ENCODE measurements around the gene AP2A1.
A peak's percentile ranks its signal among the peaks of the same experiment; 100 is the strongest.
"Not testable (repeated sequence)": the region's sequence is repeated elsewhere in the genome, so short reads cannot be mapped to it uniquely, and the experiment has no call there.

Gene AP2A1

DNA sequence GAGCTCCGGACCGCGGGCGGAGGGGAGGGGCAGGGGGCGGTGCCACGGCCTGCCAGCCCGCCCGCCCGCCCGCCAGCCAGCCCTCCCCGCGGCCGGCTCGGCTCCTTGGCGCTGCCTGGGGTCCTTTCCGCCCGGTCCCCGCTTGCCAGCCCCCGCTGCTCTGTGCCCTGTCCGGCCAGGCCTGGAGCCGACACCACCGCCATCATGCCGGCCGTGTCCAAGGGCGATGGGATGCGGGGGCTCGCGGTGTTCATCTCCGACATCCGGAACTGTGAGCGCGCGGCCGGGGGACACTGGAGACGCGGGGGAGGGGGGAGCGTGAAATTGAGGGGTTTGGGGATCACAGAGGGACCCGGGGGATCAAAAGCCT is at the start of gene AP2A1:
Gene AP2A1 (plus strand): TSS at position 72 of the 370 bp plus-strand sequence. CDS start 133 bp downstream, at position 205.
- DNase-seq (ENCODE audit: low read depth): no peak

DNA sequence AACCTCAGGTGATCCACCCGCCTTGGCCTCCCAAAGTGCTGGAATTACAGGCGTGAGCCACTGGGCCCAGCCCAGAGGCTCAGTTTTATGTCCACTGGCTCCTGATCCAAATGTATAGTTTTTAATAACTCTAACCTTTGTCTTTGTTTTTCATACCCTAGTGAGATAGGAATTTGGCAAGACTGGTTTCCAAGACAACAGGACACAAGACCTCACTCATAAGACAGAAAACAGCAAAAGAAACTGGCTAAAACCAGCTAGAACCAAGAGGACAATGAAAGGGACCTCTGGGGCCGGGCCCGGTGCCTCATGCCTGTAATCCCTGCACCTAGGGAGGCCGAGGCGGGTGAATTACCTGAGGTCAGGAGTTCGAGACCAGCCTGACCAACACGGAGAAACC is 48.3 kb upstream of the AP2A1 start:
- no peak for DNase-seq (ENCODE audit: low read depth)

- DNase-seq (ENCODE audit: low read depth): no peak
These were observed 47.8 kb upstream of the AP2A1 start for GRCh38 chr19:49718991-49719390.

GRCh38 chr19:49719420-49719819 is 47.4 kb upstream of the AP2A1 start:
- not testable (repeated sequence) for DNase-seq (ENCODE audit: low read depth)

DNA sequence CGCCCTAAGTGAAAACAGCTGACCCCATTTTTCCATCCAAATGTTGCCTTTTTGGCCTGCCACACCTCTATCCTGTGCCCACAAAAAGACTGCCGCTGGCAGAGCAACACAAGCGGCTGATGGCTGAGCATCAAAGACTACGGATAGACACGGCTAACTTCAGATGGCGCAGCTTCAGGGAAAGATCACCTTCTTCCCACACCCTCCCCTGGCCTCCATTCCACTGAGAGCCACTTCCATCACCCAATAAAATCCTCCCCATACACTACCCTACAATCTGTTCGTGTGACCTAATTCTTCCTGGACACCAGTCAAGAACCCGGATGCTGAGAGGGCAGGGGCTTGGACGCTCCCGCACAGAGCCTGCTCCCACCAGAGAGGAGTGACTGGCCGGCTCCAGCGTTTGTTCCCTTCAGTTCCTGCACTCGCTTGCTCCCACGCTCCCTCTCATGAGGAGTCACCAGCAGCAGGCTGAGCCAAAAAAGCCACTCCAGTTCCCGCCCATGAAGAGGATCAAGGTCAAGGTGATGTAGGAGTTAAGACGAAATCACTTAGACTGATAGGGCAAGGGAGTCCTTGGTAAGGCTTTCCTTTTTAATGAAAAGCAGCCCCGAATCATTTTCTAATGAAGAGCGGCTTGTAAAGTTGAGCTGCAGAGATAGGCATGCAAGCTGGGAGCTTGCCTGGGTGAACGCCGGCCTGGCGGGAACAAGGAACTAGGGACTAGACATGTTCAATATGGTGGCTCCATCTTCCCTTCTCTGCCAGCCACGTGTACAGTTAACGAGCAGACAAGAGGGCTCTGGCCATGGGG is 39.4 kb upstream of the AP2A1 start:
- no peak for DNase-seq (ENCODE audit: low read depth)

- DNase-seq (ENCODE audit: low read depth): no peak
These were observed 36.6 kb upstream of the AP2A1 start for GRCh38 chr19:49730166-49730565.

DNA sequence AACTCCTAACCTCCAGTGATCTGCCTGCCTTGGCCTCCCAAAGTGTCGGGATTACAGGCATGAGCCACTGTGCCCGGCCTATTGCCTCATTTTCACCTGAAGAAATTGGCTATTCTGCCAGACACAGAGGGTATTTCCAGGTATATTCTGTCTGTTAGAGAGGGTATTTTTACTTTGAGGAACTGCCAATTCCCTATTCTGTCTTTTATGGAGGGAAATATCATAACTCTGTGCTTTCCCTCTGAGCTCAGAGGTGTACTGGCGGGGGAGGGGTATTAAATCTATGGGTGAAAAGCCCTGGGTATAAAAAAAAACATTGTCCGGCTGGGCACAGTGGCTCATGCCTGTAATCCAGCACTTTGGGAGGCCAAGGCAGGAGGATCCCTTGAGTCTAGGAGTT is 28.5 kb upstream of the AP2A1 start:
- DNase-seq (ENCODE audit: low read depth): no peak

DNA sequence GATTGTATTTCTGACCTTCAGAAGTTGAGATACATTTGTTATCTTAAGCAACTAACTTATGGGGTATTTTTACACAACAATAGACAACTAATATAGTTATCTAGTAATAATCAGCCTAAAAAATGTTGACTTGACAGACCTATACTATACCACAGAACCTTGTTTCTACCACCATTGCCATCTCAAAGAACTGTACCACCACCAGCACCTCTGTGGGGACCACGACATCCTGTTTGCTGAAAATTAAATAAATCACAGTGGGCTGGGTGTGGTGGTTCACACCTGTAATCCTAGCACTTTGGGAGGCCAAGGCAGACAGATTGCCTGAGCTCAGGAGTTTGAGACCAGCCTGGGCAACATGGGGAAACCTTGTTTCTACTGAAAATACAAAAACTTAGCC is 27.7 kb upstream of the AP2A1 start:
- DNase-seq (ENCODE audit: low read depth): no peak

- DNase-seq (ENCODE audit: low read depth): no peak
These were observed 26.9 kb upstream of the AP2A1 start for GRCh38 chr19:49739933-49740332.

DNA sequence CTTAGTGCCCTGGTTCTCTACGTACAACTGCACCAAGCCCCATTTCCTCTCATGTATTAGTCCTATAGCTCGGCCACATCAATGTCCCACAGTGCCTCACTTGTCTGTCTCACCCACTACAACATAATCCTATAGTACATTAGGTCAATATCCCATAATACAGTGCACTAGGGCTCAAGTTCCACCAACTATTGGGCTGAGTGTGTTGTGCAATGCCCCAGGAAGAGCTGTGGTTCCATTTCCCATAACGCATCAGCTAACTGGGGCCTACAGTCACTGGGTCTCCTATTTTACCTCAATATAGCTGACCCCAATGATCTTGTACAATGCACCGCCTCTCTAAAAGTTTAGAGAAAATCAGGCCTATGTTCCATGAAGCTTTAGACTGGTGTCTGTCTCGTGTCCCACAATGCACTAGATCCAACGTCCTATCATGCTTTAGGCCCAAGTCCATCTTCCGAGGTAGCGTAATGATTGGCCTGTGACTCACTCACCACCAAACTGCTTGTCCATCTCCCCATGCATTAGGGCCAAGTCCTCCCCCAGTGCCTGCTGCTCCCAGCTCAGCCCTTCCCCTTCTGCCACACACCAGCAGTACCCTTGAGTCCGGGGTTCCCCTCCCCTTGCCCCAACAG is 25.5 kb upstream of the AP2A1 start:
- no peak for DNase-seq (ENCODE audit: low read depth)

DNA sequence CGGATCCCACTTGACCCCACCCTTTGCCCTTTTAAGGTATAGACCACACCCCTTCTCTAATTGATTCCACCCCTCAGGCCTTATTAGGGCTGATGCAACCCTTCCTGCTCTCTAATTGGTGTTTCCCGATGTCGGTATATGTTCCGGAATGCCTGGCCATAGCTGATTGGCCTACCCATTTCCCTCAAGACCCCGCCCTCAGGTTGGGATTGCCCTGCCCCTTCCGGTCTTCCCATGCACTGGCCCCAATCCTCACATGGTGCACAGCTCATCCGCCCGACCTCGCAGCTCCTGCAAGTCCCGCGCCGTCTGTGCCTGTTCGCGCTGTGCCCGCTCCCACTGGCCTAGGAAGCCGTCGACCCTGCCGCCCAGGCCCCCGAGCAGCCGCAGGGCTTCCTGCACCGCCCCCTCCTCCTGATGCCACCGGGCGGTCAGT is 21.8 kb upstream of the AP2A1 start:
- no peak for DNase-seq (ENCODE audit: low read depth)

DNA sequence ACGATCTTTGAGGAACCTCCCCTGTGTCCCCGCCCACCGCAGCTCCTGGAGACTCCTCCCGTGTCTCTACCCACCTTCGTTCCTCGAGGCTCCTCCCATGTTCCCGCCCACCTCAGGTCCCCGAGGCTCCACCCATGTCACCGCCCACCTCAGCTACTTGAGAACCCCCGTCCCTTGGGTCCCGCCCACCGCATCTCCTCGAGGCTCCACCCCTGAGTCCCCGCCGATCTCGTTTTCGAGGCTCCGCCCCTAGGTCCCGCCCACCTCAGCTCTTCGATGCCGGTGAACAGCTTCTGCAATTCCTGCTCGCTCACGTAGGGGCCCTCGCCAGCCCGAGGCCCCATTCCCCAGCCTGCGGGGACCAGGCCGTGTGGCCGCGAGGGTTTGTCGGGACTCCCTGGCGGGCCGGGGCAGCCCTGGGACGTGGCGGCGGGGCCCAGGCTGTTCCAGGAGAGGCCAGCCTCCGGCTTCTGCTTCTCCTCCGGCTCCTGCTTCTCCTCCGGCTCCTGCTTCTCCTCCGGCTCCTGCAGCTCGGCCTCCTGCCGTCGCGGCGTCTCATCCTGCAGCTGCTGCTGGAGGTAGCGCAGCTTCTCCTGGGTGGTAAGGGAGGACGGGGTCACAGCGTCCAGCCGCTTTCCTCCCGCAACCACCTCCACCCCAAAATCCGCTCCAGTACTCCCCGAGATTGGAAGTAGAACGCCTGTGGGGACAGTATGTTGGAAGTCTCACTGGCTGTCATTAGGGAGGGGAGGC is 20.4 kb upstream of the AP2A1 start:
- DNase-seq (ENCODE audit: low read depth): peak; percentile 43

GRCh38 chr19:49749055-49749716 is 17.6 kb upstream of the AP2A1 start:
- no peak for DNase-seq (ENCODE audit: low read depth)

DNA sequence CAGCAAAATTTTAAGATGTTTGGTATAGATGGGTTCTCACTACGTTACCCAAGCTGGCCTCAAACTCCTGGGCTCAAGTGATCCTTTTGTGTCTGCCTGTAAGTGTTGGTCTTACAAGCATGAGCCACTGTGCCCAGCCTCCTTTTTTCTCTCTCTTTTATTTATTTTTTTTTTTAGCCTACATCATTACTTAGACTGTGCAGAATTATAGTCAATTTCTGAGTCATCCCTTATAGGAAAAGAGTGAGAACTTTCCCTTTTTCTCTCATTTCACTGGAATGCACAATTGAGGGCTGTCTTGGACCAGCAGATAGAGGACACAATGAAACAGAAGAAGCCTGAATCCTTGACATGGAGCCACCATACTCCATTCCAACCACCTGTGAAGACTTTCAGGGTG is 17.0 kb upstream of the AP2A1 start:
- DNase-seq (ENCODE audit: low read depth): no peak

- no peak for DNase-seq (ENCODE audit: low read depth)
These were observed 14.1 kb upstream of the AP2A1 start for GRCh38 chr19:49752701-49753100.

DNA sequence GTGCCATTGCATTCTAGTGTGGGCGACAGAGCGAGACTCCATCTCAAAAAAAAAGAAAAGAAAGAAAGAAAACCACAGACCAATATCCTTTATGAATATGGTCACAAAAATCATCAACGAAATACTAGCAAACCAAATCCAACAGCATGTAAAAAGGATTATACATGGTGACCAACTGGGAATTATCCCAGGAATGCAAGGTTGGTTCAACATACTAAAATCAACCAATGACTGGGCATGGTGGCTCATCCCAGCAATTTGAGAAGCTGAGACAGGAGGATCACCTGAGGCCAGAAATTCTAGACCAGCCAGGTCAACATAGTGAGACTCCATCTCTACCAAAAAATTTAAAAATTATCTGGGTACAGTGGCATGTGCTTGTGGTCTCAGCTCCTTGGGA is 10.8 kb upstream of the AP2A1 start:
- no peak for DNase-seq (ENCODE audit: low read depth)

DNA sequence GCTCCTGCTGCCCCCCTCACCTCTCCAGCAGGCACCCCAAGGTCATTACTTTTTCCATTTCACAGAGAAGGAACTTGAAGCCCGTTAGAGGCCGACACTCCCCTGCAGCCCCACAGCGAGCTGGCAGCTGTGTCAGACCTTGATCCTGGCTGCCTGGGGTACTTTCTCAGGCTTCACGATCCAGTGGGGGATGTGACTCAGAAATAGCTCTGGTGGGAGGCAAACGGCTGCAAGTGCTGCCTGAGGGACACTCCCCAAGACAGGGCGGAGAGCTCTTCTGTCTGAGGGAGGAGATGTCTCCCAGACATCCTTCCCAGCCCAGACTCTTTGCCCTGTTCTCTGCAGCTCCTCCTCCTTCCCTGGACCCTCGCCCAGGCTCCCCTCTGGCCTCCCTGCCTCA is 8.5 kb upstream of the AP2A1 start:
- DNase-seq (ENCODE audit: low read depth): no peak

DNA sequence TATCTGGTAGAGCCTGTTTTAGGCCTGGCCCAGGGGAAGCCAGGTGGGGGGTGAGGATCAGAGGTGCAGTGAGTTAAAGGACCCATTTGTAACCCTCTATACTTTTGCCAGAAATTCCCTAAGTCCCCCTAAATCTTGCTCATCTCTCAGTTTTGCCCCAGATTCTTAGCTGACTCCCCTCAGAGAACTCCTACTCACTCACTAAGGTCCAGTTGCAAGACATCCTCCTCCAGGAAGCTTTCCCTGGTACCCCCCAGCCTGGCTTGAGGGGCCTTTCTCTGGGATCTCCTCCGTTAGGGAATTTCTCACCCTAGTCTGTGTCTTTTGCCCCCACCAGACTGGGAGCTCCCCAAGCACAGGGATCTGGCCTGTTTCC is 5.6 kb upstream of the AP2A1 start:
- DNase-seq (ENCODE audit: low read depth): no peak

DNA sequence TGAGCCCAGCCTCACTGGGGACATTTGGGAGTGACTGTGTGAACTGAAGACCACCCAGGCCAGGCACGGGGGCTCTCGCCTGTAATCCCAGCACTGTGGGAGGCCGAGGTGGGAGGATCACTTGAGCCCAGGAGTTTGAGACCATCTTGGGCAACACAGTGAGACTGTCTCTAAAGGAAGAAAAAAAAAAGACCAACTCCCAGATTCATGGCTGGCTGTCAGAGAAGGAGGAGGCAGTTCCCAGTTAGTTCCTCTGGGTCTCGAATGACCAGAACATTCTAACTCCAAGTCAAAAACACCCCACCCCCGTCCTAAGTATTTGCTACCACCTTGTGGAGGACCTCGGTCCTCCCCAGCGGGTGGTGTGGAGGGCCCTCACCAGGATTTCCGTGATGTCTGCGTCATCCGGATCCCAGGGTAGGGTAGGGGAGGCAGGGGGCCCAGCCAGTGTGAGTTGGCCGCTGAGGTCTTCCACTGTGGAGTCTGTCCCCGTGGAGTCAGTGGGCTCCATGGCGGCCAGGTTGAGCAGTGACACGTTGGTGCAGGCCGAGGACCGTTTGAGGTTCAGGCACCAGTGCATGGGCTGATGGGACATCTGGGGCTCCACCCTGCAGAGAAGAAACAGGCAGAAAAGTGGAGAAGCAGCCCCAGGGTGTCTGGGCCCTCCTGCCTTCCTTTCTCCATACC is 5.0 kb upstream of the AP2A1 start:
- DNase-seq (ENCODE audit: low read depth): no peak

DNA sequence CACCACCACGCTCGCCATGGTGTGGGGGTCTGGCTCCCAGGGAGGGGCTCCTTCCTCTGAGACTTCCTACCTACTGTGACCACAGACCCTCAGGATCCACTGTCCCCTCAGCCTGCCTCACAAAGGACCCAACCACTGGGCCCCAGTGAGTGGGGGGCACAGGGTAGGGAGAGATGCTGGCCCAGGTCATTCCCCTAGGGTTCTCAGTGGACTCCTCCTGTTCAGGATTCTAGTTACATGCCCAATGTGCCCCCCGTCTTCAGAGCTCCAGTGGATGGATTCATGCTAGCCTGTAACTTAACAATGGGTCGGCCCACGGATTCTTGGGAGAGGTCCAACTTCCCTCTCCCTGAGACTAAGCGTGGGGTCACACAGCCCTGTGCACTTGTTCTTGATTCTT is 3.6 kb upstream of the AP2A1 start, which contains the start of gene TSKS:
Gene TSKS (minus strand): TSS at position 77 of the 400 bp plus-strand sequence. CDS start 59 bp downstream, at position 18.
- DNase-seq (ENCODE audit: low read depth): no peak

DNA sequence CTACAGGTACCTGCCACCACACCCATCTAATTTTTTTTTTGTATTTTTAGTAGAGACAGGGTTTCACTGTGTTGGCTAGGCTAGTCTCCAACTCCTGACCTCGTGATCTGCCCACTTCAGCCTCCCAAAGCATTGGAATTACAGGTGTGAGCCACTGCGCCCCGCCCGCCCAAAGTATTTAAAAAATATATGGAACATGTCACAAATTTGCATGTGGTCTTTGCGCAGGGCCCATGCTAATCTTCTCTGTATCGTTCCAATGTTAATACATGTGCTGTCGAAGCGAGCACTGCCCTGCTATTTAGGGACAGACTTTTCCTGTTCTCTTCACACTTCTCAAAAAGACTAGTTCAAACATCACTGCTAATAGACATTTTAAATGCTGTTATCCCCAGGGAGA is 2.5 kb upstream of the AP2A1 start:
- DNase-seq (ENCODE audit: low read depth): no peak
